ENCODE data around the gene HS2ST1. TPM values are rescaled to one million over a fixed set of nuclear protein-coding genes. Genes with fewer than 3 reads are reported as not detected.
A peak's percentile ranks its signal among the peaks of the same experiment; 100 is the strongest.

HS2ST1 gene
- total and polyA plus RNA-seq, 2 experiments from 2014 or later: 6.7 to 17.1 TPM

- Histone ChIP-seq H3K27me3 (ENCODE audit: insufficient read depth) (no peaks in the 10 kb centered on the region), H3K4me3 (no peak overlapping the region; the same call in 1 of the 2 replicates), H3K4me2 (peak overlapping the region; percentile 53), H4K20me1 (replicated peaks; ENCODE audit: insufficient read depth) (no peaks in the 10 kb centered on the region; the same call in 1 of the 2 replicates), H3K79me2 (replicated peaks; ENCODE audit: insufficient read depth) (peaks cover 96% of the 10 kb centered on the region), H3K27ac (ENCODE audit: low read depth) (0 out of 2 replicates have a peak overlapping the region, but pooled peaks have one; percentile 5), H3K9me2 (ENCODE audit: insufficient read depth) (no peaks in the 10 kb centered on the region), H3K4me1 (ENCODE audit: insufficient read depth) (peaks cover 33% of the 10 kb centered on the region), H3K36me3 (ENCODE audit: insufficient read depth) (no peaks in the 10 kb centered on the region), H2AFZ (no peak overlapping the region), H3F3A (replicated peaks; ENCODE audit: low read depth) (no peaks in the 10 kb centered on the region)
- Mint-ChIP-seq H3K4me3 (peak overlapping the region; percentile 34; the same call in 2 of the 3 replicates), H3K27ac (peak overlapping the region; percentile 25; the same call in 1 of the 2 replicates), H3K36me3 (ENCODE audit: low read depth) (no peaks in the 10 kb centered on the region), H3K27me3 (ENCODE audit: insufficient read depth, low read depth, poor library complexity) (peaks cover 2% of the 10 kb centered on the region), H3K4me1 (peaks cover 25% of the 10 kb centered on the region), H3K9me3 (no peaks in the 10 kb centered on the region)
- no peak for DNase-seq (ENCODE audit: low spot score)
- no peak for ATAC-seq
- no peak for TF ChIP-seq CTCF (conservative IDR thresholded peaks at IDR 0.05; ENCODE audit: low read depth in 2 of 2)
- no peak for TF ChIP-seq JUNB (IDR thresholded peaks at IDR 0.05; ENCODE audit: unreplicated experiment)
- no peak for TF ChIP-seq ZNF331 (CRISPR knock-in tag; IDR thresholded peaks at IDR 0.05; ENCODE audit: low read depth)
- TF ChIP-seq EZH2 (IDR thresholded peaks at IDR 0.05; ENCODE audit: low read depth, unreplicated experiment): no peak
- no peak for TF ChIP-seq EZH2phosphoT487 (IDR thresholded peaks at IDR 0.05; ENCODE audit: unreplicated experiment)
- no peak for TF ChIP-seq NANOG (IDR thresholded peaks at IDR 0.05; ENCODE audit: borderline replicate concordance)
- no peak for TF ChIP-seq POLR2AphosphoS5 (IDR thresholded peaks at IDR 0.05; ENCODE audit: low read depth)
- TF ChIP-seq ZNF114 (CRISPR knock-in tag; IDR thresholded peaks at IDR 0.05): no peak
- no peak for TF ChIP-seq CREB1 (CRISPR knock-in tag; IDR thresholded peaks at IDR 0.05; ENCODE audit: low read depth)
- TF ChIP-seq ETS1 (IDR thresholded peaks at IDR 0.05): no peak
- TF ChIP-seq REST (IDR thresholded peaks at IDR 0.05; ENCODE audit: unreplicated experiment): no peak
- no peak for TF ChIP-seq STAT1 (IDR thresholded peaks at IDR 0.05; ENCODE audit: unreplicated experiment)
Observed at GRCh38 chr1:86939406-86939805, 25.0 kb downstream of the HS2ST1 start.
